SK-N-SH (cell line): ENCODE measurements around the gene SPATA32. TPM values are rescaled to one million over a fixed set of nuclear protein-coding genes. Genes with fewer than 3 reads are reported as not detected.

Experiments
- CTCF ChIA-PET: fragments of 300-600, 350-600 bp; formaldehyde crosslinking; extraction: SDS; loops from one replicate; lab custom pipeline; 2021; lab: Yijun Ruan, JAX
- POLR2A ChIA-PET: fragments of 350-600 bp; sonication (Branson Sonifier 250); formaldehyde crosslinking; extraction: SDS; loops from one replicate; lab custom pipeline; 2020; ENCODE audit warnings: antibody characterized with exemption, inconsistent platforms; lab: Yijun Ruan, JAX
- DNase-seq: peaks from one replicate; pipeline ENCODE4 v3.0.0; 2012
- H2AFZ ChIP-seq: fragments of 200-600 bp; sonication (generic); 2 replicates; pipeline ENCODE4 v1.8.1; 2016; ENCODE audit warnings: antibody characterized with exemption, mild to moderate bottlenecking, low read depth
- H3F3A ChIP-seq: fragments of 200-600 bp; sonication (generic); replicated peaks from 2 replicates; pipeline ENCODE3; 2016; ENCODE audit warnings: antibody characterized with exemption, mild to moderate bottlenecking; ENCODE audit not compliant: insufficient read depth
- H3K27ac ChIP-seq, 2 experiments: fragments of 200-500 bp in 1 of 2; fragments of 200-600 bp in 1 of 2; sonication (Bioruptor generic) in 1 of 2; sonication (generic), shearing (Covaris generic) in 1 of 2; 2 replicates each; pipeline versions ENCODE4 v1.5.1 to v1.6.1; 2014 to 2016; ENCODE audit warnings: low read depth in 2 of 2, inconsistent platforms in 1 of 2, low read length in 1 of 2, mild to moderate bottlenecking in 1 of 2, mixed read lengths in 1 of 2
- H3K27me3 ChIP-seq: fragments of 200-600 bp; sonication (generic), shearing (Covaris generic); 2 replicates; pipeline ENCODE4 v1.6.1; 2016; ENCODE audit warnings: mixed run types; ENCODE audit not compliant: insufficient read depth
- H3K36me3 ChIP-seq, 2 experiments: fragments of 200-500 bp in 1 of 2; fragments of 200-600 bp in 1 of 2; sonication (Bioruptor generic) in 1 of 2; sonication (generic) in 1 of 2; replicated peaks in 1 of 2; 2 replicates each; pipeline versions ENCODE3 to v1.5.1; 2014 to 2016; ENCODE audit warnings: low read length in 1 of 2, mild to moderate bottlenecking in 1 of 2; ENCODE audit not compliant: insufficient read depth in 2 of 2, control insufficient read depth in 1 of 2
- H3K4me1 ChIP-seq, 2 experiments: fragments of 200-500 bp in 1 of 2; fragments of 200-600 bp in 1 of 2; sonication (Bioruptor generic) in 1 of 2; sonication (generic), shearing (Covaris generic) in 1 of 2; 2 replicates each; pipeline versions ENCODE4 v1.5.1 to v1.6.1; 2014 to 2016; ENCODE audit warnings: low read depth in 1 of 2, low read length in 1 of 2, mixed run types in 1 of 2; ENCODE audit not compliant: insufficient read depth in 2 of 2, control insufficient read depth in 1 of 2
- H3K4me2 ChIP-seq: fragments of 200-600 bp; sonication (generic), shearing (Covaris generic); 2 replicates; pipeline ENCODE4 v1.6.1; 2017; ENCODE audit warnings: mixed run types
- H3K4me3 ChIP-seq, 2 experiments: fragments of 200-500 bp in 1 of 2; fragments of 200-600 bp in 1 of 2; sonication (Bioruptor generic) in 1 of 2; sonication (generic), shearing (Covaris generic) in 1 of 2; 2 replicates each; pipeline versions ENCODE4 v1.5.1 to v1.8.1; 2014 to 2016; ENCODE audit warnings: low read depth in 2 of 2, inconsistent platforms in 1 of 2, low read length in 1 of 2, mild to moderate bottlenecking in 1 of 2, mixed read lengths in 1 of 2, moderate library complexity in 1 of 2
- H3K79me2 ChIP-seq: fragments of 200-600 bp; sonication (generic); 2 replicates; pipeline ENCODE4 v1.8.1; 2017; ENCODE audit warnings: mild to moderate bottlenecking; ENCODE audit not compliant: insufficient read depth
- H3K9ac ChIP-seq: fragments of 200-600 bp; sonication (generic); 2 replicates; pipeline ENCODE4 v1.6.1; 2017; ENCODE audit warnings: mixed run types
- H3K9me2 ChIP-seq: fragments of 200-600 bp; sonication (generic); 2 replicates; pipeline ENCODE4 v1.6.1; 2017; ENCODE audit warnings: mixed run types
- H3K9me3 ChIP-seq: fragments of 200-600 bp; sonication (generic); 2 replicates; pipeline ENCODE4 v1.6.1; 2017; ENCODE audit warnings: mixed run types, mild to moderate bottlenecking, moderate library complexity
- H4K20me1 ChIP-seq: fragments of 200-600 bp; sonication (generic); 2 replicates; pipeline ENCODE4 v1.6.1; 2017; ENCODE audit warnings: mild to moderate bottlenecking, mixed run types; ENCODE audit not compliant: insufficient read depth
- EZH2phosphoT487 ChIP-seq: fragments of 200-600 bp; sonication (generic); IDR thresholded peaks from 2 replicates; pipeline ENCODE4 v1.6.1; 2017; ENCODE audit warnings: low read depth, mixed run types, mild to moderate bottlenecking, antibody characterized with exemption, moderate library complexity, borderline replicate concordance
- FOSL2 ChIP-seq: IDR thresholded peaks from 2 replicates; pipeline ENCODE4 v1.4.0; 2012; ENCODE audit warnings: low read depth, mild to moderate bottlenecking, moderate library complexity, borderline replicate concordance
- FOXM1 ChIP-seq: IDR thresholded peaks from 2 replicates; pipeline ENCODE4 v1.4.0; 2012; ENCODE audit warnings: low read depth, mild to moderate bottlenecking
- GATA2 ChIP-seq: sonication (generic); formaldehyde crosslinking; IDR thresholded peaks from 2 replicates; pipeline ENCODE4 v1.5.0; 2020; ENCODE audit warnings: mild to moderate bottlenecking, missing genetic modification reagents
- JUND ChIP-seq: IDR thresholded peaks from 2 replicates; pipeline ENCODE4 v1.4.0; 2012
- NFIC ChIP-seq: IDR thresholded peaks from 2 replicates; pipeline ENCODE4 v1.4.0; 2012; ENCODE audit warnings: borderline replicate concordance
- POLR2AphosphoS5 ChIP-seq: IDR thresholded peaks from 2 replicates; pipeline ENCODE4 v1.6.1; 2012; ENCODE audit warnings: low read depth, low read length
- RCOR1 ChIP-seq: fragments of 150-350 bp; IDR thresholded peaks from 2 replicates; pipeline ENCODE4 v1.6.1; 2017; ENCODE audit warnings: antibody characterized with exemption, low read length
- RFX5 ChIP-seq: IDR thresholded peaks from 2 replicates; pipeline ENCODE4 v1.6.1; 2012; ENCODE audit warnings: mild to moderate bottlenecking, improper control_type of control experiment, low read length
- SIN3A ChIP-seq: IDR thresholded peaks from 2 replicates; pipeline ENCODE4 v1.6.1; 2012; ENCODE audit warnings: low read depth, mild to moderate bottlenecking, low read length, moderate library complexity, borderline replicate concordance
- TCF12 ChIP-seq: IDR thresholded peaks from 2 replicates; pipeline ENCODE4 v1.4.0; 2012
- WGBS: methylation state at CpG from one replicate; pipeline ENCODE4 v1.1.6; 2017; ENCODE audit warnings: low lambda C conversion rate; 5-methylcytosine and 5-hydroxymethylcytosine counted together
- polyA plus RNA-seq, 3 experiments: library from polyadenylated mRNA; depleted of rRNA; stranded (reverse); fragments of >200 nt; gene quantifications; 2 replicates each; pipeline ENCODE4 v1.2.3, GENCODE V29; 2012
- TF ChIP-seq, protein P1 (sequence below): fragments of 150-350 bp; IDR thresholded peaks from 2 replicates; pipeline ENCODE4 v1.6.1; 2017; ENCODE audit warnings: antibody characterized with exemption, low read length, low read depth, borderline replicate concordance
- TF ChIP-seq, protein P2 (sequence below): IDR thresholded peaks from 2 replicates; pipeline ENCODE4; 2012
- TF ChIP-seq, protein P3 (sequence below): IDR thresholded peaks from 2 replicates; pipeline ENCODE4 v1.4.0; 2012; ENCODE audit warnings: low read depth, borderline replicate concordance

Gene SPATA32
- polyA plus RNA-seq, 1 of the 3 experiments (the other 2 are of a cell fraction) = not detected

DNA sequence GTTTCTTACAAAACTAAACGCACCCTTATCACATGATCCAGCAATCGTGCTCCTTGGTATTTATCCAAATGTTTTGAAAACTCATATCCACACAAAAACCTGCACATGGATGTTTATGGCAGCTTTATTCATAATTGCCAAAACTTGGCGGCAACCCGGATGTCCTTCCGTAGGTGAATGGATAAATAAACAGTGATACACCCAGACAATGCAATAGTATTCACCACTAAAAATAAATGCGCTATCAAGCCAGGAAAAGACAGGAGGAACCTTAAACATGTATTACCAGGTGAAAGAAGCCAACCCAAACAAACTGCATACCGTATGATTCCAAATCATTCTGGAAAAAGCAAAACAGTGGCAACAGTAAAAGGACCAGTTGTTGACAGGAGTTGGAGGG lies 10.0 kb downstream of the SPATA32 start:
- 90% methylated on average over 7 of the region's 7 CpGs for WGBS
- ChIA-PET CTCF (interaction anchor here (1.1 to 1.6 kb wide), 2 partner anchors 133 to 142 kb away, joined by 4 to 5 read pairs; no protein-coding TSS in a partner anchor), POLR2A (no interaction called here)
- no peak for TF ChIP-seq JUND
- H3K27me3 ChIP-seq = no peaks in the 10 kb centered on the region
- H3K36me3 ChIP-seq = no peaks in the 10 kb centered on the region
- no peak for DNase-seq
- H3K9me3 ChIP-seq = no peaks in the 10 kb centered on the region
- no peak overlapping the region for H3K27ac ChIP-seq
- no peak overlapping the region for H3K4me2 ChIP-seq
- H3K4me1 ChIP-seq = peaks cover 0 to 9% of the 10 kb centered on the region in 2 experiments; a peak in 1 of 4 replicates
- no peak overlapping the region for H2AFZ ChIP-seq
- H3F3A ChIP-seq = peaks cover 7% of the 10 kb centered on the region
- no peak overlapping the region for H3K4me3 ChIP-seq
- no peaks in the 10 kb centered on the region for H3K9me2 ChIP-seq
- no peaks in the 10 kb centered on the region for H3K79me2 ChIP-seq
- no peaks in the 10 kb centered on the region for H4K20me1 ChIP-seq
- H3K9ac ChIP-seq = no peak overlapping the region

DNA sequence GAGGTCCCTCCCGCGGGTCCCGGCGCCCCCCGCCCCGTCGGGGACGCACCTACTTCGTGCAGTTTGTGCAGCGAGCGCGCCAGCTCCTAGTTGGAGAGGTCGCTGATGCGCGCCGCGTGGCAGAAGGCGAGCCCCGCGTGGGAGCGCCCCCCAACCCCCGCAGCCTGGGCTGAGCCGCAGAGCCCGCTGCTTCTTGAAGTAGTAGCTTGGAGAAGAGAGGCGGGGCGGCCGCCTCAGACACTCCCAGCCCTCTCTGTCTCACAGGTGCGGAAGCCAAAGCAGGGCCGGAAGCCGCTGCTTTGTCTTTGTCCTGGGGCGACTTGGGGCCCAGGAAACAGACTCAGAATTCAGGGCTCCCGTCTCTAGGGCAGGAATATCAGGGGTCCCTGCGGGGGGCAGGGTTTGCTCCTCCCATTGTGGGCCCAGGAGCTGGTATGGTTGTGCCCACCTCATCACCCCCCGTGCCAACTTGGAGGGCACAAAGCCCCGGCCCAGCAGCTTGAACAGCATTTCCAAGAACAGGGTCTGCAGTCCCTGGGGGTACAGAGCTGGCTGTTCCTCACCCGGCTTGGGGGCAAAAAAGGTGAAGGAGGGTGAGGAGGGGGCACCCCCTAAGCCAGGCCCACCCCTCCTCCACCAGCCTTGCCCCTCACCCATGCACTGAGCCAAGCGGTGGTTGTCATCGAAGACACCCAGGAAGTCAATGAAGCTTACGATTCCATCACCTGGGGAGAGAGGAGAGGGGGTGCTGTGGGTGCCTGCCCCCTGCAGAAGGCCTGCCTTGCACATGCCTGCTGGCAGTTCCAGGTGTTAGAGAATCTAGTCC lies 13.5 kb downstream of the SPATA32 start:
- POLR2A ChIA-PET = interaction anchor here (1.7 kb wide), 1 partner anchor 68 kb away, joined by 6 read pairs; the partner anchor contains the start of gene MAP3K14
- Histone ChIP-seq H3F3A (peaks cover 7% of the 10 kb centered on the region), H3K27ac (peak overlapping the region; percentile 41 to 44; a peak in 2 of 4 replicates), H3K36me3 (no peaks in the 10 kb centered on the region), H3K79me2 (no peaks in the 10 kb centered on the region), H3K4me3 (peak overlapping the region; percentile 65 to 80), H4K20me1 (no peaks in the 10 kb centered on the region), H3K27me3 (no peaks in the 10 kb centered on the region), H3K4me2 (peak overlapping the region; percentile 91), H3K4me1 (peaks cover 0 to 20% of the 10 kb centered on the region in 2 experiments; a peak in 1 of 4 replicates), H3K9ac (peak overlapping the region; percentile 73), H2AFZ (peak overlapping the region; percentile 86), H3K9me3 (no peaks in the 10 kb centered on the region), H3K9me2 (no peaks in the 10 kb centered on the region)
- no peak for DNase-seq
- CTCF ChIA-PET = interaction anchor here (0.8 to 6.0 kb wide), 18 partner anchors 11 to 146 kb away, joined by 3 to 54 read pairs (median 13); partner anchors contain the start of genes ACBD4 and MAP3K14
- TF ChIP-seq FOXM1 (no peak), NFIC (no peak), SIN3A (no peak), RCOR1 (no peak), RFX5 (no peak)
- 35% methylated on average over 8 of the region's 39 CpGs for WGBS

DNA sequence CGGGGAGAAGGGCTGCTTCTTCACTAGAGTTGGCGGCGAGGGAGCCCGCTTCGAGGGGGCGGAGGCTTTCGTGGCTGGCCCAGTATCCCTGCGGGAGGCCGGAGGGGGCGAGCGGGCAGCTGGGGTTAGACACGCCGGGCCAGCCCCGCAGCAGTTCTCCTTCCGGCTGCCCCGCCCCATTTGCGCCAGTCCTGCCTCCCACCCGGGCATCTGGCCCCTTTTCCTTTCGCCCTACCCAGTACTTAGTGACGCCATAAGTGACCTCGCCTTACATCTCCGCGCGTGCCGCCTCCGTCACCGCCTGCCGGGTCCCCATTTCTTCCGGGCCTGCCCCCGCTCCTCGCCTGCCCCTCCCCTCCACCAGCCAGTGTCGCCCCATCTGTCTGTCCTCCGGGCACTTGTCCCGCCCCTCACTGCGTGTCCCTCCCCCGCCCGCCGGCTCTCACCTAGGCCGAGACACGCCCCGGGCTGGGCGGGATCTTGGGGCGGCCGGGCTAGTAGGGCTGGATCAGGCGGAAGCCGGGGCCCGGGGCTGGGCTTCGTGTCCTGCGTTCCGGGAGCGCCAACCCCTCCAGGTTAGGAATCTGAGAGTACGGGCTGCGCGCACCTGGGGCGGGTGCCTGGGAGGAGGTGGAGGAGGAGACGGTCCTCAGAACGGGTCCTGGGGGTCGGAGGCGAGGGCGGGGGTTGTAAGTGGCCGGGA lies 14.3 kb downstream of the SPATA32 start:
- Histone ChIP-seq H3K9me2 (no peaks in the 10 kb centered on the region), H3K36me3 (no peaks in the 10 kb centered on the region), H3K9me3 (no peaks in the 10 kb centered on the region), H4K20me1 (no peaks in the 10 kb centered on the region), H3K27ac (peak overlapping the region; percentile 44 to 86; a peak in 3 of 4 replicates), H3F3A (peaks cover 7% of the 10 kb centered on the region), H3K9ac (peak overlapping the region; percentile 73), H3K4me1 (peaks cover 0 to 20% of the 10 kb centered on the region in 2 experiments; a peak in 1 of 4 replicates), H3K79me2 (no peaks in the 10 kb centered on the region), H2AFZ (peak overlapping the region; percentile 86), H3K27me3 (no peaks in the 10 kb centered on the region), H3K4me2 (peak overlapping the region; percentile 91), H3K4me3 (peak overlapping the region; percentile 65 to 80)
- WGBS = 1% methylated on average over 34 of the region's 61 CpGs
- POLR2A ChIA-PET = interaction anchor here (0.6 to 1.7 kb wide), 2 partner anchors 37 to 69 kb away, joined by 3 to 6 read pairs; partner anchors contain the start of gene MAP3K14
- CTCF ChIA-PET = interaction anchor here (0.6 to 6.0 kb wide), 32 partner anchors 10 to 226 kb away, joined by 3 to 54 read pairs (median 7); partner anchors contain the start of genes ACBD4 and MAP3K14
- peak; percentile 95 for DNase-seq
- TF ChIP-seq RFX5 (peak; percentile 81), EZH2phosphoT487 (no peak), GATA2 (CRISPR knock-in tag) (no peak), POLR2AphosphoS5 (peak; percentile 54; the same call in 1 of the 2 replicates), FOSL2 (no peak), SIN3A (0 out of 2 replicates have a peak, but pooled peaks have one; percentile 21), TCF12 (no peak)
- TF ChIP-seq, protein P1, sequence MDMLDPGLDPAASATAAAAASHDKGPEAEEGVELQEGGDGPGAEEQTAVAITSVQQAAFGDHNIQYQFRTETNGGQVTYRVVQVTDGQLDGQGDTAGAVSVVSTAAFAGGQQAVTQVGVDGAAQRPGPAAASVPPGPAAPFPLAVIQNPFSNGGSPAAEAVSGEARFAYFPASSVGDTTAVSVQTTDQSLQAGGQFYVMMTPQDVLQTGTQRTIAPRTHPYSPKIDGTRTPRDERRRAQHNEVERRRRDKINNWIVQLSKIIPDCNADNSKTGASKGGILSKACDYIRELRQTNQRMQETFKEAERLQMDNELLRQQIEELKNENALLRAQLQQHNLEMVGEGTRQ = no peak
- TF ChIP-seq, protein P2, sequence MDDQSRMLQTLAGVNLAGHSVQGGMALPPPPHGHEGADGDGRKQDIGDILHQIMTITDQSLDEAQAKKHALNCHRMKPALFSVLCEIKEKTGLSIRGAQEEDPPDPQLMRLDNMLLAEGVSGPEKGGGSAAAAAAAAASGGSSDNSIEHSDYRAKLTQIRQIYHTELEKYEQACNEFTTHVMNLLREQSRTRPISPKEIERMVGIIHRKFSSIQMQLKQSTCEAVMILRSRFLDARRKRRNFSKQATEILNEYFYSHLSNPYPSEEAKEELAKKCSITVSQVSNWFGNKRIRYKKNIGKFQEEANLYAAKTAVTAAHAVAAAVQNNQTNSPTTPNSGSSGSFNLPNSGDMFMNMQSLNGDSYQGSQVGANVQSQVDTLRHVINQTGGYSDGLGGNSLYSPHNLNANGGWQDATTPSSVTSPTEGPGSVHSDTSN = 0 out of 2 replicates have a peak, but pooled peaks have one; percentile 12
- TF ChIP-seq, protein P3, sequence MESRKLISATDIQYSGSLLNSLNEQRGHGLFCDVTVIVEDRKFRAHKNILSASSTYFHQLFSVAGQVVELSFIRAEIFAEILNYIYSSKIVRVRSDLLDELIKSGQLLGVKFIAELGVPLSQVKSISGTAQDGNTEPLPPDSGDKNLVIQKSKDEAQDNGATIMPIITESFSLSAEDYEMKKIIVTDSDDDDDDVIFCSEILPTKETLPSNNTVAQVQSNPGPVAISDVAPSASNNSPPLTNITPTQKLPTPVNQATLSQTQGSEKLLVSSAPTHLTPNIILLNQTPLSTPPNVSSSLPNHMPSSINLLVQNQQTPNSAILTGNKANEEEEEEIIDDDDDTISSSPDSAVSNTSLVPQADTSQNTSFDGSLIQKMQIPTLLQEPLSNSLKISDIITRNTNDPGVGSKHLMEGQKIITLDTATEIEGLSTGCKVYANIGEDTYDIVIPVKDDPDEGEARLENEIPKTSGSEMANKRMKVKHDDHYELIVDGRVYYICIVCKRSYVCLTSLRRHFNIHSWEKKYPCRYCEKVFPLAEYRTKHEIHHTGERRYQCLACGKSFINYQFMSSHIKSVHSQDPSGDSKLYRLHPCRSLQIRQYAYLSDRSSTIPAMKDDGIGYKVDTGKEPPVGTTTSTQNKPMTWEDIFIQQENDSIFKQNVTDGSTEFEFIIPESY = no peak
